Measurements from ENCODE around the gene CENPU. TPM values are rescaled to one million over a fixed set of nuclear protein-coding genes. Genes with fewer than 3 reads are reported as not detected.

The CENPU gene
- total and polyA plus RNA-seq, 2 of the 8 experiments (the other 6 are each of a cell fraction or from before 2014, with no cell fraction given) = 32.1 to 122 TPM

- POLR2A ChIA-PET (ENCODE audit: partially characterized antibody) = interaction anchor here (1.0 kb wide), 1 partner anchor 33 kb away, joined by 3 read pairs; no protein-coding TSS in a partner anchor
- no peak overlapping the region for H3K4me2 ChIP-seq (ENCODE audit: insufficient read depth in 1 of 2, low read depth in 2 of 2, low read length in 2 of 2)
- TF ChIP-seq CTCF (IDR thresholded peaks at IDR 0.05; ENCODE audit: control extremely low read depth in 1 of 3, insufficient read depth in 1 of 3, low read depth in 1 of 3, low read length in 3 of 3) (peak; percentile 50 to 66 (median 54)), EGR1 (IDR thresholded peaks at IDR 0.05; ENCODE audit: borderline replicate concordance, low read depth, low read length) (no peak), RAD21 (IDR thresholded peaks at IDR 0.05 in 1 of 2, conservative IDR thresholded peaks at IDR 0.05 in 1 of 2; ENCODE audit: low read depth in 2 of 2, low read length in 2 of 2) (peak; percentile 80 to 86)
Measured at GRCh38 chr4:184765473-184766340, 31.8 kb upstream of the CENPU start.

More at GRCh38 chr4:184765473-184766340, 31.8 kb upstream of the CENPU start:
- Histone ChIP-seq H3K4me3 (ENCODE audit: extremely low read depth in 1 of 4, insufficient read depth in 2 of 4, low read depth in 3 of 4, low read length in 4 of 4) (no peak overlapping the region), H3K18ac (ENCODE audit: extremely low read depth, low read length) (no peak overlapping the region), H2AK5ac (ENCODE audit: low read depth, low read length) (no peak overlapping the region), H4K20me1 (replicated peaks in 1 of 2; ENCODE audit: control insufficient read depth in 1 of 2, insufficient read depth in 2 of 2, low read length in 2 of 2) (no peaks in the 10 kb centered on the region), H2BK20ac (ENCODE audit: low read length) (no peak overlapping the region), H4K91ac (replicated peaks; ENCODE audit: insufficient read length, low read length) (no peak overlapping the region), H3K56ac (replicated peaks; ENCODE audit: insufficient read length, low read depth, low read length) (no peak overlapping the region), H3K4ac (replicated peaks; ENCODE audit: insufficient read length, low read depth, low read length) (no peak overlapping the region), H3K4me1 (replicated peaks in 1 of 4; ENCODE audit: control insufficient read depth in 3 of 4, insufficient read depth in 4 of 4, low read length in 3 of 4) (no peaks in the 10 kb centered on the region), H2BK12ac (ENCODE audit: low read depth, low read length) (no peak overlapping the region), H4K8ac (ENCODE audit: extremely low read depth, insufficient read depth, low read length) (no peak overlapping the region), H3K9me3 (ENCODE audit: insufficient read depth in 2 of 2, low read depth in 1 of 2, low read length in 1 of 2) (no peaks in the 10 kb centered on the region), H3K27me3 (replicated peaks in 1 of 4; ENCODE audit: control insufficient read depth in 3 of 4, extremely low read depth in 1 of 4, insufficient read depth in 3 of 4, low read length in 3 of 4) (no peaks in the 10 kb centered on the region), H2AFZ (ENCODE audit: low read length) (no peak overlapping the region), H2BK120ac (replicated peaks; ENCODE audit: low read depth, low read length) (no peak overlapping the region), H3K79me1 (ENCODE audit: low read depth, low read length) (no peaks in the 10 kb centered on the region), H3K14ac (ENCODE audit: insufficient read length) (no peak overlapping the region), H4K5ac (ENCODE audit: insufficient read length, low read depth, low read length) (no peak overlapping the region), H2BK15ac (ENCODE audit: low read length) (no peak overlapping the region), H3K9ac (replicated peaks in 1 of 4; ENCODE audit: extremely low read depth in 1 of 4, low read depth in 3 of 4, low read length in 3 of 4) (no peak overlapping the region), H3K79me2 (ENCODE audit: control insufficient read depth in 1 of 2, insufficient read depth in 2 of 2, low read length in 2 of 2) (no peaks in the 10 kb centered on the region), H3K23me2 (ENCODE audit: low read depth, low read length) (no peaks in the 10 kb centered on the region), H3K36me3 (ENCODE audit: control insufficient read depth in 2 of 4, insufficient read depth in 4 of 4, low read length in 3 of 4) (no peaks in the 10 kb centered on the region), H3K27ac (ENCODE audit: low read depth, low read length) (no peak overlapping the region), H3K23ac (ENCODE audit: insufficient read length) (no peak overlapping the region), H2BK5ac (ENCODE audit: low read depth, low read length) (no peak overlapping the region)
- CTCF ChIA-PET (ENCODE audit: partially characterized antibody) = interaction anchor here (0.5 to 2.0 kb wide), 14 partner anchors 17 to 369 kb away, joined by 3 to 8 read pairs (median 4); no protein-coding TSS in a partner anchor
- 87% methylated on average over 21 of the region's 21 CpGs; no CpG with 5 or more reads in 1 of the 2 experiments for WGBS, 2 experiments (ENCODE audit: extremely low coverage in 1 of 2, insufficient coverage in 1 of 2, insufficient read length in 1 of 2, insufficient replicate concordance in 2 of 2, low coverage in 1 of 2, low lambda C conversion rate in 2 of 2, missing lambda C conversion rate in 1 of 2)
- DNase-seq (ENCODE audit: low read depth in 1 of 2, low spot score in 2 of 2) (no peak), FAIRE-seq (peak; percentile 42)

Measured in H1 (cell line).